ENCODE results near the gene ZFP90. TPM values are rescaled to one million over a fixed set of nuclear protein-coding genes. Genes with fewer than 3 reads are reported as not detected.

Gene ZFP90
- total RNA-seq, 1 experiment from 2014 or later, result 21.8 TPM

- Histone ChIP-seq H3K9me3 (ENCODE audit: control insufficient read depth in 1 of 2, insufficient read depth in 1 of 2, low read depth in 1 of 2, low read length in 2 of 2) (no peaks in the 10 kb centered on the region), H3K27me3 (ENCODE audit: insufficient read depth, low read length) (no peaks in the 10 kb centered on the region), H3K9me2 (ENCODE audit: insufficient read depth) (no peaks in the 10 kb centered on the region), H3K4me1 (ENCODE audit: control insufficient read depth in 1 of 2, insufficient read depth in 2 of 2, low read length in 2 of 2) (no peaks in the 10 kb centered on the region), H3K4me2 (ENCODE audit: low read length) (no peak overlapping the region), H3K36me3 (ENCODE audit: control insufficient read depth in 1 of 2, insufficient read depth in 2 of 2, low read length in 2 of 2) (no peaks in the 10 kb centered on the region), H3K79me2 (ENCODE audit: insufficient read depth, low read length) (no peaks in the 10 kb centered on the region), H3K4me3 (replicated peaks in 1 of 2; ENCODE audit: low read depth in 1 of 2, low read length in 2 of 2) (no peak overlapping the region), H4K20me1 (ENCODE audit: insufficient read depth) (no peaks in the 10 kb centered on the region), H3K9ac (ENCODE audit: low read length) (no peak overlapping the region), H2AFZ (ENCODE audit: low read depth, low read length, poor library complexity, severe bottlenecking) (no peak overlapping the region), H3K27ac (ENCODE audit: low read depth, low read length) (no peak overlapping the region)
- ChIA-PET CTCF (no interaction called here), RAD21 (ENCODE audit: low non-redundant PET in 1 of 2, low total read pairs in 2 of 2, uncharacterized antibody in 2 of 2, unreplicated experiment in 2 of 2) (no interaction called here), POLR2A (no interaction called here)
- no peak for DNase-seq (ENCODE audit: low read depth, low spot score)
- intact Hi-C loops (cut with micrococcal nuclease), result no loop called here
- ATAC-seq, result no peak
- BruUV-seq (replicated peaks), result no TSS peak
- TF ChIP-seq SP1 (IDR thresholded peaks at IDR 0.05; ENCODE audit: low read depth) (no peak), SIN3A (IDR thresholded peaks at IDR 0.05; ENCODE audit: low read depth) (no peak), RAD21 (IDR thresholded peaks at IDR 0.05; ENCODE audit: low read depth) (no peak), EZH2 (IDR thresholded peaks at IDR 0.05) (no peak), CBX3 (IDR thresholded peaks at IDR 0.05; ENCODE audit: low read depth) (no peak), EZH2phosphoT487 (IDR thresholded peaks at IDR 0.05; ENCODE audit: borderline replicate concordance) (no peak), POLR2AphosphoS5 (IDR thresholded peaks at IDR 0.05; ENCODE audit: low read depth, low read length) (no peak), EGR1 (IDR thresholded peaks at IDR 0.05; ENCODE audit: low read depth) (no peak), JUND (IDR thresholded peaks at IDR 0.05) (no peak), POLR2A (IDR thresholded peaks at IDR 0.05; ENCODE audit: borderline replicate concordance, extremely low read depth, insufficient read depth, insufficient read length) (no peak), ZFX (IDR thresholded peaks at IDR 0.05) (no peak), YY1 (IDR thresholded peaks at IDR 0.05; ENCODE audit: extremely low read depth, insufficient replicate concordance, low read depth, low read length) (no peak), ATF3 (IDR thresholded peaks at IDR 0.05) (no peak), TCF7L2 (IDR thresholded peaks at IDR 0.05; ENCODE audit: borderline replicate concordance, extremely low read depth, insufficient read depth, insufficient read length) (no peak)
- TF ChIP-seq, protein P1, sequence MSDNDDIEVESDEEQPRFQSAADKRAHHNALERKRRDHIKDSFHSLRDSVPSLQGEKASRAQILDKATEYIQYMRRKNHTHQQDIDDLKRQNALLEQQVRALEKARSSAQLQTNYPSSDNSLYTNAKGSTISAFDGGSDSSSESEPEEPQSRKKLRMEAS (IDR thresholded peaks at IDR 0.05), result no peak
Measured at GRCh38 chr16:68607443-68607842, 68.4 kb downstream of the ZFP90 start.
